ENCODE data around the gene ETNK1. TPM values are rescaled to one million over a fixed set of nuclear protein-coding genes. Genes with fewer than 3 reads are reported as not detected.
"Not testable (repeated sequence)": the region's sequence is repeated elsewhere in the genome, so short reads cannot be mapped to it uniquely, and the experiment has no call there.

Gene ETNK1
- total RNA-seq, 2 experiments from 2014 or later = 24.3 to 26.4 TPM

DNA sequence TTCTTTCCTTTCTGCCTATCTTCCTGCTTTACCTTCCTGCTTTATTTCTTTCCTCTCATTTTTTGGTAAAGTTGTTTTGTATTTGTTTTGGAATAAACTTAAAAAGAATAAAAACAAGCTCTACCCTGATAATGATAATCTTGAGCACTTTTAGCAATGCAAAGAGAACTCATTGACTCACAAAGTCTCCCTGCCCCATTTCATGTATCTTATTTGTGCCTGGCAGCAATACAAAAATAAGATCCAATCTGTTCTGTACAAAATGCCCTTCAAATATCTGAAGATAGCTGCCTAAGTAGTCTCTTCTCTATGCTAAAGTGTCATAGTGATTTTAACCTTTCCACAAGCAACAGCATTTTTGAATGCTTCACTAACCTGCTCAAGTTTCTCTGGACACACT, 31.1 kb upstream of the ETNK1 start:
- H3K27ac Mint-ChIP-seq = no peak overlapping the region
- H3K4me3 Mint-ChIP-seq = no peak overlapping the region
- no peaks in the 10 kb centered on the region for H3K9me3 Mint-ChIP-seq
- ATAC-seq (ENCODE audit: poor library complexity) (no peak), DNase-seq (no peak)
- Histone ChIP-seq H3K36me3 (ENCODE audit: insufficient read depth, low read length) (no peaks in the 10 kb centered on the region), H3K27ac (ENCODE audit: low read depth in 1 of 2, low read length in 2 of 2) (no peak overlapping the region), H3K27me3 (ENCODE audit: control insufficient read depth in 1 of 2, insufficient read depth in 2 of 2, low read length in 2 of 2) (no peaks in the 10 kb centered on the region), H3K4me3 (ENCODE audit: low read length) (no peak overlapping the region), H3K9me3 (ENCODE audit: control insufficient read depth in 1 of 2, insufficient read depth in 1 of 2, low read length in 2 of 2) (no peaks in the 10 kb centered on the region), H3K4me1 (ENCODE audit: insufficient read depth, low read length) (peaks cover 7% of the 10 kb centered on the region)
- intact Hi-C loops (cut with DNase I, micrococcal nuclease) = no loop called here
- no peaks in the 10 kb centered on the region for H3K36me3 Mint-ChIP-seq (ENCODE audit: low read depth)
- CTCF ChIA-PET = interaction anchor here (0.7 to 0.9 kb wide), 2 partner anchors 23 to 583 kb away, joined by 3 to 4 read pairs; no protein-coding TSS in a partner anchor
- TF ChIP-seq, protein P1, sequence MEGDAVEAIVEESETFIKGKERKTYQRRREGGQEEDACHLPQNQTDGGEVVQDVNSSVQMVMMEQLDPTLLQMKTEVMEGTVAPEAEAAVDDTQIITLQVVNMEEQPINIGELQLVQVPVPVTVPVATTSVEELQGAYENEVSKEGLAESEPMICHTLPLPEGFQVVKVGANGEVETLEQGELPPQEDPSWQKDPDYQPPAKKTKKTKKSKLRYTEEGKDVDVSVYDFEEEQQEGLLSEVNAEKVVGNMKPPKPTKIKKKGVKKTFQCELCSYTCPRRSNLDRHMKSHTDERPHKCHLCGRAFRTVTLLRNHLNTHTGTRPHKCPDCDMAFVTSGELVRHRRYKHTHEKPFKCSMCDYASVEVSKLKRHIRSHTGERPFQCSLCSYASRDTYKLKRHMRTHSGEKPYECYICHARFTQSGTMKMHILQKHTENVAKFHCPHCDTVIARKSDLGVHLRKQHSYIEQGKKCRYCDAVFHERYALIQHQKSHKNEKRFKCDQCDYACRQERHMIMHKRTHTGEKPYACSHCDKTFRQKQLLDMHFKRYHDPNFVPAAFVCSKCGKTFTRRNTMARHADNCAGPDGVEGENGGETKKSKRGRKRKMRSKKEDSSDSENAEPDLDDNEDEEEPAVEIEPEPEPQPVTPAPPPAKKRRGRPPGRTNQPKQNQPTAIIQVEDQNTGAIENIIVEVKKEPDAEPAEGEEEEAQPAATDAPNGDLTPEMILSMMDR (IDR thresholded peaks at IDR 0.05) = no peak
- peaks cover 5% of the 10 kb centered on the region for H3K4me1 Mint-ChIP-seq (ENCODE audit: low read depth)
- POLR2A ChIA-PET = no interaction called here
- no peaks in the 10 kb centered on the region for H3K27me3 Mint-ChIP-seq

DNA sequence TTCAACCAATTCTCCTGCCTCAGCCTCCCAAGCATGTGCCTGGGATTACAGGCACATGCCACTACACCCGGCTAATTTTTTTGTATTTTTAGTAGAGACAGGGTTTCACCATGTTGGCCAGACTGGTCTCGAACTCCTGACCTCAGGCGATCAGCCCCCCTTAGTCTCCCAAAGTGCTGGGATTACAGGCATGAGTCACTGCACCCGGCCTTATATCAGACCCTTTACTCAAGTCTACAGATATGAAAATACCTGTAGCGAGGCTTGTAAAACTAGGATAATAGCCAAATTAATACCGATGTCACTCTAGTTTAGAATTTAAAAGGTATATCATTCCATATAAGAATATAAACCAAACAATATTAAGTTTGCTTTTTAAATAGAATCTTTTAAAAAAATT, 27.4 kb upstream of the ETNK1 start:
- H3K4me1 ChIP-seq (ENCODE audit: insufficient read depth, low read length); POLR2A ChIA-PET; H3K27me3 Mint-ChIP-seq; DNase-seq; ATAC-seq (ENCODE audit: poor library complexity); H3K4me3 ChIP-seq (ENCODE audit: low read length); H3K27ac ChIP-seq (ENCODE audit: low read depth in 1 of 2, low read length in 2 of 2); H3K9me3 ChIP-seq (ENCODE audit: control insufficient read depth in 1 of 2, insufficient read depth in 1 of 2, low read length in 2 of 2); H3K27me3 ChIP-seq (ENCODE audit: control insufficient read depth in 1 of 2, insufficient read depth in 2 of 2, low read length in 2 of 2); H3K36me3 Mint-ChIP-seq (ENCODE audit: low read depth); H3K4me1 Mint-ChIP-seq (ENCODE audit: low read depth); H3K27ac Mint-ChIP-seq; H3K4me3 Mint-ChIP-seq; intact Hi-C loops (cut with DNase I, micrococcal nuclease); H3K9me3 Mint-ChIP-seq; CTCF ChIA-PET; H3K36me3 ChIP-seq (ENCODE audit: insufficient read depth, low read length): not testable (repeated sequence)

DNA sequence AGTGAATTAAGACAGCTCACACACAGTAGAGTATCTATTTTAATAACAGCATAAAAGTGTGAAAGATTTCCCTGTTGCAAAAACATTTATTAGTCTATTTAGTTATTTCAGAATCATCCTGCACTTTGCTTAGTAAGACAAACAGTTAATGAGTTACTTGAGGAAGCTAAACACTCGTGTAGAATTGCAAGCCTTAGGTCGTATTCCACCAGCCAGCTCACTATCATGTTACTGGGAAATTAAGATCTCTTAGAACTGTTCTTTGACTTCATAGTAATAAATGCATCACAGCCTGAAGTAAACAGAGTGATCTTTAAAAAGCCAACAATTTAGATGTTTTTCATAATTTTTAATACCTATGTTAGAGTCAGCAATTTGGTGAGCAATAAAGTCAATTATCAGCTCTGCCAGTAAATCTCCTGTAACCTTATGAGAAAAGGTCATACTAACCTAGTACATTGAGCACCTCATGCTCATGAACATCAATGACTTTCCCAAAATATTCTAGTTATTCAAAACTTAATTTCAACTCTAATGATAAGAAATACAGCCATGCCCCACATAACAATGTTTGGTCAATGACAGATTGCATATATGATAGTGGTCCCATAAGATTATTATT, 26.7 kb upstream of the ETNK1 start:
- no peak overlapping the region for H3K4me3 ChIP-seq (ENCODE audit: low read length)
- peaks cover 7% of the 10 kb centered on the region for H3K4me1 ChIP-seq (ENCODE audit: insufficient read depth, low read length)
- DNase-seq = no peak
- CTCF ChIA-PET = no interaction called here
- ATAC-seq (ENCODE audit: poor library complexity) = no peak
- Mint-ChIP-seq H3K4me3 (no peak overlapping the region), H3K4me1 (ENCODE audit: low read depth) (peaks cover 5% of the 10 kb centered on the region), H3K9me3 (no peaks in the 10 kb centered on the region), H3K27me3 (no peaks in the 10 kb centered on the region), H3K27ac (no peak overlapping the region), H3K36me3 (ENCODE audit: low read depth) (no peaks in the 10 kb centered on the region)
- H3K36me3 ChIP-seq (ENCODE audit: insufficient read depth, low read length) = no peaks in the 10 kb centered on the region
- intact Hi-C loops (cut with DNase I, micrococcal nuclease) = no loop called here
- no peak overlapping the region for H3K27ac ChIP-seq (ENCODE audit: low read depth in 1 of 2, low read length in 2 of 2)
- POLR2A ChIA-PET = no interaction called here
- TF ChIP-seq, protein P1 (IDR thresholded peaks at IDR 0.05) = no peak
- H3K9me3 ChIP-seq (ENCODE audit: control insufficient read depth in 1 of 2, insufficient read depth in 1 of 2, low read length in 2 of 2) = no peaks in the 10 kb centered on the region
- H3K27me3 ChIP-seq (ENCODE audit: control insufficient read depth in 1 of 2, insufficient read depth in 2 of 2, low read length in 2 of 2) = no peaks in the 10 kb centered on the region

DNA sequence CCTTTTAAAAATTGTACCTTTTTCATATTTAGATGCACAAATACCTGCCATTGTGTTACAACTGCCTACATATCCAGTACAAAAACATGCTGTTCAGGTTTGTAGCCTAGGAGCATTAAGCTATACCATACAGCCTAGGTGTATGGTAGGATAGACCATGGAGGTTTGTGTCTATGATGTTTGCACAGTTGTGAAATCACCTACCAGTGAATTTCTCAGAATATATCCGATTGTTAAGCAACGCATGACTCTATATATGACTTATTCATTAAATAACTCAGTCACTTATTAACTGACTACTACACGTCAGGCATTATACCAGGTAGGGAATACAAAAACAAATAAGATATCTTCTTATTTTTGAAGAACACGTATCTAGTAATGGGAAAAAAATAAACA, 26.2 kb upstream of the ETNK1 start:
- Histone ChIP-seq H3K27ac (ENCODE audit: low read depth in 1 of 2, low read length in 2 of 2) (no peak overlapping the region), H3K36me3 (ENCODE audit: insufficient read depth, low read length) (no peaks in the 10 kb centered on the region), H3K27me3 (ENCODE audit: control insufficient read depth in 1 of 2, insufficient read depth in 2 of 2, low read length in 2 of 2) (no peaks in the 10 kb centered on the region), H3K4me3 (ENCODE audit: low read length) (no peak overlapping the region), H3K4me1 (ENCODE audit: insufficient read depth, low read length) (peaks cover 7% of the 10 kb centered on the region), H3K9me3 (ENCODE audit: control insufficient read depth in 1 of 2, insufficient read depth in 1 of 2, low read length in 2 of 2) (no peaks in the 10 kb centered on the region)
- ATAC-seq (ENCODE audit: poor library complexity) = no peak
- ChIA-PET POLR2A (no interaction called here), CTCF (no interaction called here)
- peaks cover 5% of the 10 kb centered on the region for H3K4me1 Mint-ChIP-seq (ENCODE audit: low read depth)
- DNase-seq = no peak
- H3K4me3 Mint-ChIP-seq = no peak overlapping the region
- no peaks in the 10 kb centered on the region for H3K36me3 Mint-ChIP-seq (ENCODE audit: low read depth)
- no peaks in the 10 kb centered on the region for H3K9me3 Mint-ChIP-seq
- no peak overlapping the region for H3K27ac Mint-ChIP-seq
- no peaks in the 10 kb centered on the region for H3K27me3 Mint-ChIP-seq
- TF ChIP-seq, protein P1 (IDR thresholded peaks at IDR 0.05) = no peak
- intact Hi-C loops (cut with DNase I, micrococcal nuclease) = no loop called here

Data from CD4-positive, alpha-beta T cell (primary cell).